Measurements from ENCODE around the gene CD7.

Gene CD7

DNA sequence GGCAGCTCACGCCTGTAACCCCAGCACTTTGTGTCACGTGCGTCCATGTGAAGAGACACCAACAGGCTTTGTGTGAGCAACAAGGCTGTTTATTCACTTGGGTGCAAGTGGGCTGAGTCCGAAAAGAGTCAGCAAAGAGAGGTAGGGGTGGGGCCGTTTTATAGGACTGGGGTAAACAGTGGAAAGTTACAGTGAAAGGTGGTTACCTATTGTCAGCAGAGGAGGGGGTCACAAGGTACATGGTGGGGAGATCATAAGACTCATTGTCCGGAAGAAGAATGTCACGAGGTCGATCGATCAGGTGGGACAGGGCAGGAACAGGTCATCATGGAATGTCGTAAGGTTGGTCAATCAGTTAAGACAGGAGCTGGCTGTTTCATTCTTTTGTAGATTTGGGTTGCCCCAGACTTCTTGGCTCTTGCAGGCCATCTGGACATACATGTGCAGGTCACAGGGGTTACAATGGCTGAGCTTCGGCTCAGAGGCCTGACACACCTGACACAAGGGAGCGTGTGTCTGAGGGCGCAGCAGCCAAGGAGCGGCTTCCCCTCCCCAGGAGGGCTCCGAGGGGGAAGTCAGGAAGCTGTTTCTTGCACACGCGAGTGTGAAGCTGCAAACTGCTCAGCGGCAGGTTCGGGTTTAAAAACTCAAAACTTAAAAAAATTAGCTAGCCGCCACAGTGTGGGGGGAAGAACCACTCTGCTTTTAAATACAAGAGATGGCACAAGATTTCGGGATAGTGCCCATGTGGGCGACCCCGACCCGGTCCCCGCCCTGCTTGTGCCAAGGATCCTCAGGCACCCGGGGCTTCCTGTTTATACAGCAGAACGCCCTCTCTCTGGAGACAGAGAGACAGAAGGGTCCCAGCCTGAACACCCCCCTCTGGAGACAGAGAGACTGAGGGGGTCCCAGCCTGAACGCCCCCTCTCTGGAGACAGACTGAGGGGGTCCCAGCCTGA, 29.2 kb upstream of the CD7 start:
- no peak for DNase-seq

DNA sequence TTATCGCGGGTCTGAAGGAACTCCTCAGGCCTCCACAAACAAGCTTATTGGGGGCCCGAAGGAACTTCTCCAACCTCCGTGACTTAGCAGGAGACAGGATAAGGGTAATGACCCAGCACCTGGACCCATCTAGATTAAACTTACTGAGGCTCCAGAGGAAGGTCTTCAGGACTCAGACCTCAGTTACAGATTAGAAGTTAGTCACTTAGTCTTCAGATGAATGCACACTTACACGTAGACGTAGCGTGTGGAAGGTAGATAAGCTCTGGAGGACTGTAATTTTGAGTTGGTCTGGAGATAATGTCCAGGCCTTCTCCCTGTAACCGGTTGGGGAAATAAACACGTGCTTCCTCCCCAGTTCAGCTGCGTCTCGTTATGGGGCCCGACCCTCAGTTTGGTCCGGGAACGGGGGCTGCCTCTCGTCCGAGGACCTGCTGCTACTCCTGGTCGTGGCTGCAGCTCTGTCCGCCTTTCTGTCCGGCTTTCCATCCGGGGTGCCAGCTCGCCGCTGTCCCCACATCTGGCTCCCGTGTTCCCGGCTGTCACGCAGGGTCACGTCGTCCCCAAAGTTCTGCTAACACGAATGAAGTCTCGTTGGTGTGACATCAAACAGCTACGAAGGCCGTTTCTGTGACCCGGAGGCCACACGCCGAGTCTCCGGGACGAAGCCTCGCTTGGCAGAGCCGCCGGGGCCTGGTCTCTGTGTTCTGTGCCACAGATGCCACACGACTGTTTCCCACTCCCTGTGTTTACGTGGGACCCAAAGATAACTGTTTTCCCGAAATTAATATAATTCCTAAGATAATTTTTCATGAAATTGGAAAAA, 28.0 kb upstream of the CD7 start:
- DNase-seq, result no peak

DNA sequence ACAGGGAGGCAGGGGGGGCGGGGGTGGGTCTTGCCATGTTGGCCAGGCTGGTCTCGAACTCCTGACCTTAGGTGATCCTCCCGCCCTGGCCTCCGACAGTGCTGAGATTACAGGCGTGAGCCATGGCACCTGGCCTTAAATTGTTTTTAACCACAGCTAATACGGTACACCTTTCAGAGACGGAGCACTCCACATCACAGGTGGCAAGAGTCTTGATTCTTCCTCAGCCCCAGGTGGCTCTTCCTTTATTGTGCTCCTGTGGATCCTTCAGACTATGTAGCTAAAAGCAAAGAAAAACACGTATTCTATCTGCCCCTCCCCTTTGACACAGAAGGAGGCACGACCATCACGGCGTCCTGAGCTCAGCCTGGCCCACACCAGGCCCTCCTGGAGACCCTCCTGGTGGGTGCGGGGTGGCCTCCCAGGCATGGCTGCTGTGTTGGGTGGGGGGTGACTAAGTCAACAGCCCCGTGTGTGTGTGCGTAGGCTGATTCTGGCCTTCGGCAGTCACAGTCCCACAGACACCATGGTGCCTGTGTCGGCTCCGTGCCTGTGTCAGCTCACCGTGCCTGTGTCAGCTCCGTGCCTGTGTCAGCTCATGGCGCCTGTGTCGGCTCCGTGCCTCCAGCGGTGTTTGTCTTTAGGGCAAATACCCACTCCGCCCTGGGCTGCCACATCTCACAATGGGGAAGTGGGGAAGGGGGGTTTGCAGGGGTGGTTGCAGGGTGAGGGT, 26.9 kb upstream of the CD7 start:
- no peak for DNase-seq

DNA sequence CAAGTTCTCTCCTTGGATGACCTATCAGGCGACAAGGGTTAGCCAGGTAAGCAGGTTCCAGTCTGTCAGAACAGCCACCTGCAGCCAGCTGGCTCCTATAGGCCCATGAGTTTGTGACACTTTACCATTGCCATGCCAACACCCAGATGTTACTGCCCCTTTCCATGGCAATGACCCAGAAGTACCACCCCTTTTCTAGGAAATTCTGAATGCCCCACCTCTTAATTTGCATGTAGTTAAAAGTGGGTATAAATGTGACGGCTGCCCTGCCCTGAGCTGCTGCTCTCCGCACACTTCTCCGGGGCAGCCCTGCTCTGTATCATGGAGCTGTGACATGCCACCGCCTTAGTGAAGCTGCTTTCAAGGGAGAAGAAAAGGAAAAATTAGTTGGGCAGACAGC, 26.2 kb upstream of the CD7 start:
- no peak for DNase-seq

DNA sequence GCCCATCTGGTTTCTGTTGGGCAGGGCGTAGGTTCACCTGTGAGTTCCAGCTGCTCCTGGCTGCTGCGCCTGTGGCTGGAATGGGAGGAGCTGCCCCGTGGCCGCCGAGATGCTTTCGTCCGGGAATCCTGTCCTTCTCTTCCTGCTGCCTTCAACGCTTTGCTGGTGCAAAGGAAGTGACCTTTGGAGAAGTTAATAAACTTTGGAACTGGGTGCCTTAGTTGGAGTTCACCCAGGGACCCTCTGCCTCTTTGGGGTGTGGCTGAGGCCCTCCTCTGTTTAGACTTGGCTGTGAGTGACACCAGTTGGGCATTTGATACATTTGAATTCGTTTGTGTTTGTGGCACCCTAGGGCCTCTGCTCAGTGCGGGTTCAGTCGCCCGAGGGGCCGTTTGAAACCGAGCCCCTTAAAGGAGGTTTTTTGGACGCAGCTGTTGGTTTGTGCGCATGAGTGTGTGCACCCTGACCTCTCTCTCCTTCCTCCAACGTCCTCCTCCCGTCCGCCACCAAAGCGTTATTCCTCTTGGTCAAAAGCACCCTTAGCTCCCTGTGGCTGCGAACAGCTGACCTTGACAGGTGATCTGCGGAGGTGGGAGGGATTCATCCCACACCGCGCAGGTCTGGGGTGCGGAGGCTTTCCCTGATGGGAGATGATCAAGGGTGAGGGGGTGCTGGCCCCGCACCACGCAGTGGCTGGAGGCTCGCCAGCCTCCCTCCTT, 25.1 kb upstream of the CD7 start:
- no peak for DNase-seq

DNA sequence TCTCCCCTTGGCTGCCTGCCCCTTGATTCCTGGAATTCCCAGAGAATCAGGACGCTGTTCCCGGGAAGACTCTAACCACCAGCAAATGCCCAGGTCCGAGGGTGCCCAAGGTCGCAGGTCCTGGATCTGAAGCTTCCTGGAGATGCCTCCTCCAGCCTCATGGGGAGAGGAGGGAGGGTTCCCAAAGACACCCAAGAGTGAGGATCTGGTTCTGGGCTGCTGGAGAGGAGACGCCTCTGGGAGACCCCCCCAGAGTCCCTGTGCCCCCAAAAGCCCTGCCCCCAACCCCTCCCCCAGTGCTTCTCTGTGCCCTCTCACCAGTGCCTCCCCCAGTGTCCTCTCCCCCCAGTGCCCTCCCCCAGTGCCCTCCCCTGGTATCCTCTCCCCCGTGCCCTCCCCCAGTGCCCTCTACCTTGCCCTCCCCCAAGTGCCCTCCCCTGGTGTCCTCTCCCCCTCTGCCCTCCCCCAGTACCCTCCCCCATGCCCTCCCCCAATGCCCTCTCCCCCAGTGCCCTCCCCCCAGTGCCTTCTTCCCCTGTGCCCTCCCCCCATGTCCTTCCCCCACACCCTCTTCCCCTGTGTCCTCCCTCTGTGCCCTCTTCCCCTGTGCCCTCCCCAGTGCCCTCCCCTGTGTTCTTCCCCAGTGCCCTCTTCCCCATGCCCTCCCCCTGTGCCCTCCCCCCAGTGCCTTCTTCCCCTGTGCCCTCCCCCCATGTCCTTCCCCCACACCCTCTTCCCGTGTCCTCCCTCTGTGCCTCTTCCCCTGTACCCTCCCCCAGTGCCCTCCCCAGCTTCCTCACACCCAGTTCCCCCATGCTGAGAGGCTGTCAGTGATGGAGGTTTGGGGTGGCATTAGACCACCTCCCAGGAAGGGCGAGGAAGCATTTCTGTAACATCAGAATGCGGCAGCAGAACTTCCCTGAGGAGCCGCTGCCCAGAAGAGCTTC, 22.5 kb upstream of the CD7 start:
- DNase-seq, result no peak

DNA sequence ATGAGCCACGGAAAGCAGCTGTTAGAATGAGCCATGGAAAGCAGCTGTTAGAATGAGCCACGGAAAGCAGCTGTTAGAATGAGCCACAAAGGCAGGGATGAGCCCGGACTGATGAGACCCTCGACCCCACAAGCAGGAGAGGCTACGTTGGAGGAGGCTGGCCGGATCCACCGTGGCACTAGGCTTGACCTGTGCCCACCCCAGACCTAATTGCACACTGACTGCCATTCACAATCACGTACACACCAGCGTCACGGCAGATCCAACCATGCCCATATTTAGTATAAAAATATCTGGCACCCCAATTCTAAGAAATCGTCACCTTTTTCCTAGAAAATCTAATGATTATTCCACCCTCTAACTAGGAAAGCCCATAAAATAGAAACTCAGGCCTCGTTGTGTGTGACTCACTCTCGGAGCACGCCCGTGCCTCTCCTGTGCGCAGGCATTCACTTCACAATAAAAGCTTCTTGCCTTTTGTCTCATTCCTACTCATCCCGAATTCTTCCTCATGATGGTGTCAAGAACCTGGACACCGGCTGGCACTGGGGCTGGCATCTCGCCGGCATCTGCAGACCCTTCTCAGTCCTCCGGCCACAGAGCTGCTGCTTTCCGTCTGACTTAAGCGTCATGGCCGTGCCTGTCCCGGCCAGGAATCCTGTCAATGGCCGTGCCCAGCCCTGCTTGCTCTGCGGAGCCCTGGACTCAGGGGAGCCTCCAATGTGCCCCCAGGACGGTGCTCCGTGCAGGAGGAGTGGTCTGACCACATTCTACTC, 21.6 kb upstream of the CD7 start:
- no peak for DNase-seq

DNA sequence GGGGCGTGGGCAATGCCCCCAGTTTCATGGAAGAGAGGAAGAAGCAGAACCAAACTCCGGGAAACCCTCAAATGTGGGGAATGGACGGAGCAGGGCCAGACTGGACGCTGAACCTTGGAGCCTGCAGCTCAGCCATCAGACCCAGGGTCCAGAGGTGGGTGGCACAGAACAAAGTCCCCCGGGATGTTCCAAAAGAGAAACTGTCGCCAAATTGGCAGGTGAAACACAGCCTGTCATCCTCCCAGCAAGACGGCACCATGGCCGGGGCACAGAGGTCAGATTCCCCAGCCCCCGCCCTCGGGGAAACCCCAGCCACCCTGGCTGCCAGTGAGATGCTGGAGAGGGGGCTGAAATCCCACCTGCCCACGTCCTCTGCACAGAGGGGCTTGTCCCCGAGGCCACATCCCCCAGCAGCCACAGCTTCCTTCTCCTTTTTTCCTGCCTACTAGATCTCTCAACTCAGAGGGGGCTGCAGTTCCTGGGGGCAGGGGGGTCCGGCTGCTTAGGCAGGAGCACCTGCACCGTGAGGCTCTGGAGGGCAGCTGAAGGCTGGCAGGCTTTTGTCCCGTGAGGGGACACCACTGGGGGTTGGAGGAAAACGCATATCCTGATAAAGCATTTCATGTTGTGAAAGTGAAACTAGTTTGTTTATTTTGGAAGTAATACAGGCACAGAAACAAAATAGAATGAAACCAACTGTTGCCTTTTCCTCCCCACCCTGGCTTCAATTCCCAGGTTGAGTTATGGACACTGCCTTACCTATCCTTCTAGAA, 17.4 kb upstream of the CD7 start:
- no peak for DNase-seq

DNA sequence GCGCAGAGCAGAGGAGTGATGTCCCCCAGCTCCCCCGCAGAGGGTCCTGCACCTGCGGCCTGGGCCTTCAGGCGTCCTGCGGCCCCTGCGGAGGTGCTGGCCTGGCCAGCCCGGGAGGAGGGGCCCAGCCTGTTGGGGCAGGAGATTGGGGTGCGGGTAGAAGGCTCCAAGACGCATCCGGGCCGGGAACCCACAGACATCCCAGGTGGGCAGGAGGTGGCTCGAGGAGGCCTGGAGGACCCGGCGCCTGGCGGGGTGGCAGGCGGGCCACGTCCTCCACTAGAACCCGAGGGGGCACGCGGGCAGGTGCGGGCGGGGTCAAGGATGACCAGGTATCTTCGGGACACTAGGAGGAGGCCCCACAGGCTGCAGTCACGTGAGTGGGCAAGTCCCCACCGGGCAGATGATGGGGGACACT, 16.8 kb upstream of the CD7 start:
- DNase-seq, result no peak

DNA sequence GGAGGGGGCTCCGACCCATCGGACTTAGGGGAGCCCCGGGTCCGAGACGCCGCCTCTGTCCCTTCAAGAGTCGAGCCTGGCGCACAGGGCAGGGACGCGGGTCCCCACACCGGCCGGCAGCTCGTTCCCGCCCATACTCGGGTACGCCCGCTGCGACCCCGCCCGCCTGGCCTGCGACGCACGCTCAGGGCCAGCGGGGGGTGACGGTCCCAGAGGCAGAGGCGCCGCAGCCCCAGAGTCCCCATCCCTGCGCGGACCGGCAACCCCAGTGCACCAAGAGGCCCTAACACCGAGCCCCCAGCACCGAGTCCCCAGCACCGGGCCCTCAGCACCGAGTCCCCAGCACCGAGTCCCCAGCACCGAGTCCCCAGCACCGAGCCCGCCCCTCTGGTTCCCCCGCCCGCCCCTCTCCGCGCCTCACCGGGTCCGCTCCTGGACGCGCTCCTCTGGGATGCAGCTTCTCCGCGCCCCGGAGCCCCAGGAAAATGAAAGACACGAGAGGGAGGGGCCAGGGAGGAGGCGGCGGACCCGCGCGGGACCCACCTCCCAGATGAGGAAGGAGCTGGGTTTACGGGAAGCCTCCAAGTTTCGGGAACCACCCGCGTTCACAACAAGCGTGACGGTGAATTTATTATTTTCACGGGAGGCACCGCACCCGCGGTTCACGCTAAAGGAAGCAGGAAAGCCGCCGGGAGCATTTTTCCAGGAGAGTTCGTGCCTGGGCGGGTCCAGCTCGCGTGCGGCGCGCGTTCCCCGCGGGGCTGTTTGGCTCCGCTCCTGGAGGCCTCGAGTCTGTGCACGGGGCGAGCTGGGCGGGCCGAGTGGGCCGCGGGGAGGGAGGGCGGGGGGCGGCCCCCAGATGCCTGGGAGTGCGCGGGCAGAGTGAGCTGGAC, 16.1 kb upstream of the CD7 start, which contains the start of gene SECTM1:
Gene SECTM1 (minus strand): TSS at position 488 of the 893 bp plus-strand sequence. CDS start 6,526 bp downstream, outside the sequence.
- no peak for DNase-seq

DNA sequence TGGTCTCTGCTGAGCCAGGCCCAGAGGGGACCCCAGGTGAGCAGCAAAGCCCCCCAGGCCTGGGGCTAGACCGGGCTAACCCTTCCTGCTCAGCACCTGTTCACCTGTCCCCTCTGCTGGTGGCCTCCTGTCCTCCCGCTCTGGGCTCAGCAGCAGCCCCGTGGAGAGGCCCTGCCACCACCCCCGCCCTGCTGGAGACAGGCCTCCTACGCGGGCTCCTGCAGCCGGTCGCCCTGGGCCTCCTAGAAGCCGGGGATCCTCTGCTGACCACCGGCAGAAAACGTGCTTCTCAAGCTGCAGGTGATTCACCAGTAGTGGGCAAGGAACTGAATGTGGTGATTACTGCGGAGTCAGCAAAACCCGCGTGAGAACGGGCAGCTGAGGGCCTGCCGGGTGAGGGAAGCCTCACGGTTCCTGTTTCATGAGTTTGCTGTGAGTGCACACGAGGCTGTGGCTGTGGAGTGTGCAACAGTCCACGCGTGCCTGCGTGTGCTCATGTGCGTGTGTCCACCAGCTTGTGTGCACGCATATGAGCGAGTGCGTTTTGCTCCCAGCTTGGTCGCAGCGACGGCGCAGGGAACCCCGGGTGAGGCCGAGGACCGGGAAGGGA, 15.4 kb upstream of the CD7 start:
- no peak for DNase-seq

DNA sequence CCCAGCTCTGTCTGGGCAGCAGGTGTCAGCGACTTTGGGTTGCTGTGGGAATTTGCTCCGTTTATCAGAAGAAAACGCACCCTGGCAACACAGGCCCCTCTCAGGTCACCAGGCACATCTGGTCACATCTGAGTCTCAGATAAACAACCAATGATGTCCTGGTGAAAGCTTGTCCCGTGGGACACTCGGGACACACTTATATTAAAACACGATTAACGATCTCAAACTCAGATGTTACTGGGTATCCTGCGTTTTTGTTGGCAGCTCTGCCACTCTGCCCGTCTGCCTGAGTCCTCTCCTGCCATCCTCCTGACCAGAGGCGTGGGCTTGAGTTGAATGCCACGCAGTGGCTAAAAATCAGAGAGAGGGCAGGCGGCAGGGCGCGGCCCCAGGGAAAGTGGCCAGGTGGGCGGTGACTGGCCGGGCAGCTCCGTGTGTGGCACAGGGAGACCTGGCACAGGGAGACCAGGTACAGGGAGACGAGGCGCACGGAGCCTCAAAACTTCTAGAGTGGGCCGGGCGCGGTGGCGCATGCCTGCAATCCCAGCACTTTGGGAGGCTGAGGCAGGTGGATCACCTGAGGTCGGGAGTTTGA, 14.0 kb upstream of the CD7 start:
- DNase-seq, result no peak

DNA sequence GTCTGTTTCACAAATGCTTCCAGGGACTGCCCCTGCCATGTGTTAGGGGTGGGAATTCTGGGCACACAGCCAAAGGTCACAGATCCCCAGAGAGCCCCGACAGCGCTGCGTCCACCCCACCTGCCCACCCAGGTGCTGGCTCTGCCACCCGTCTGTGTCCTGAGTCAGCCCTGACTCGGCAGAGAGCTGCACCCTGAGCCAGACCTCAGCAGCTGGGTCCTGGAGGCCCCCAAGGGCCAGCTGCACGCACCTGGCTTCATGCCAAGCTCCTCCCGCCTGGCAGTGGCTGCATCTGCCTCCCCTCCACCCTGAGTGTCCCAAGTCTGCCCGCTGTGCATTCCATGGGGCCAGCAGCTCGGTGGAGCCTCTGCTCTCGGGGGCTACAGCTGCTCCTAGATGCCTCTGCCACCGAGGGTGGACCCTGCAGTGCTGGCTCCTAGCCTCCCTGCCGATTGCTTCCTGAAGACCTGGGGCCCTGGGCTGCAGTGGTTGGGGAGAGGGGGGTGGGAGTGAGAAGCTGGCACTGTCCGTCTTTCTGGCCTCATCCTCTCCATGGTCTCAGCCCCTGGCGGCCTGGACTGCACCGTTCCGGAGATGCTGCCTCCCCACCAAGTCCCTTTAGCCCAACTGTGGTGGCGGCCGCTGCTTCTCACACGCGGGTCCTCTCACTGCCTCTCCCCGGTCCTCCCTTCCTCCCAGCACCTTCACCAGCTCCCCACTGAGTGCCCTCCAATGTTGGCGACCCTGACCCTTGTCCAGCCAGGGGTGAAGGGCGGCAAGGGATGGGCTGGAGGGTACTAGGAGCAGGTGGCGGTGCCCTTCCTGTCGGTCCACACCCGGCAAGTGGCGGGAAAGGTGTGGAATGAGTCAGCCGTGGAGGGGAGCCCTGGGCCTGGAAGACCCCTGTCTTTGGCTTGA, 13.2 kb upstream of the CD7 start:
- no peak for DNase-seq

DNA sequence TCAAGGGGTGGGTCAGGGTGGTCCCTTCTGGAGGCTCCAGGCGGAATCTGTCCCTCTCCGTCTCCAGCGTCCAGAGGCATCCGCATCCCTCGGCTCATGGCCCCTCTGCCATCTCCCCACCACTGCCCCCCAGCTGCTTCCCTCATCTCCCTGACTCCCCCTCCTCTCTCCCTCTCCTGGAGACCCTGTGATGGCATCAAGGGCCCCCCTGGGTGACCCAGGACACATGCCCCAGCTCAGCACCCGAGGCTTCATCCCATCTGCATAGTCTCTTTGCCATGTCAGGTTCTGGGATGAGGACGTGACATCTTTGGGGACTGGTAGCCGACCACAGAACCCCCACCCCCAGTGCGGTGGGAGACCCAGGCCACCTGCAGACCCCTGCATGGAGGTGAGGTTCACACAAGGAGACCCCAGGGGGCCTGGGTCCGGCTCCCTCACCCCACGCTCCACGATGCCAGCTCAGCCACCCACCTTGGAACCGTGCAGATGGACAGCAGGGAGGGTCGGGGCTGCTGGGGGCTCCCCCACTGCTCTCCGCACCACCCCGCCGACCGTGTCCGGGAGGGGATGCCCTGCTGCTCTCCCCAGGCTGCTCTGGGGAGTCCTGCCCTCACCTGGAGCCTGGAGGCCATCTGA, 12.4 kb upstream of the CD7 start:
- DNase-seq, result no peak

DNA sequence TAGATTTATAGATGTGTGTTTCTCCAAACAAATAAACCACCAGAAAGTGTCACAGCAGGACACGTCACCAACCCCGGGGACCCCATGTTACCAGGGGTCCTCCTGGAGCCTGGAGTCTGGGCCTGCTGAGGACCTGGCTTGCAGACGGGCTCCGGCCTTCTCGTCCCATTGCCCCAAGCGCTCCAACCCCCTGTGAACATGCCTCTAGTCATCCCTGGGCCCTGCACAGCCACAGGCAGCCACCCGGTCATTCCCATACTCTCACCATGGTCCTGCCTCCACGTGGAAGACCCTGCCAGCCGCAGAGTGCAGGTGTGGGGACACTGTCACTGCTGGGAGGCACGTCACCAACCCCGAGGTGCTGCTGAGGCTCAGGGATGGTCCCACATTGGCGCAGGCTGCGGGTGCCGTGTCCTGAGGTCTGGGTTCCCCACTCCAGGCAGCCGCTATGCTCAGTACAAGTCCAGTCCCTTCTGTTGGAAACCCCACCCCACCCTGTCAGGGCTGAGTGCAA, 11.6 kb upstream of the CD7 start:
- no peak for DNase-seq

Measured in NCI-H524 treated with DMSO at 0.1 percent for 48 hours (cell line).